ENCODE results near the gene MAMSTR.

GRCh38 chr19:48698046-48698445, 21.5 kb downstream of the MAMSTR start:
- no peak for TF ChIP-seq CEBPB (IDR thresholded peaks at IDR 0.05; ENCODE audit: low read depth, low read length)
- no peak for TF ChIP-seq CTCF (conservative IDR thresholded peaks at IDR 0.05; ENCODE audit: low read depth, low read length)
- no peak for TF ChIP-seq POLR2A (IDR thresholded peaks at IDR 0.05; ENCODE audit: low read depth, low read length)
- TF ChIP-seq BHLHE40 (IDR thresholded peaks at IDR 0.05; ENCODE audit: low read depth, low read length): no peak
- no peak for TF ChIP-seq SMC3 (IDR thresholded peaks at IDR 0.05; ENCODE audit: low read depth, low read length)
- no peak for TF ChIP-seq RCOR1 (IDR thresholded peaks at IDR 0.05; ENCODE audit: insufficient replicate concordance, low read length)
